ENCODE results near the gene JAKMIP1.

Gene JAKMIP1

GRCh38 chr4:5979981-5980380, 220.4 kb downstream of the JAKMIP1 start:
- no peak for DNase-seq

- no peak for DNase-seq
These were observed 223.4 kb downstream of the JAKMIP1 start for GRCh38 chr4:5976921-5977320.

GRCh38 chr4:5976431-5976830, 223.9 kb downstream of the JAKMIP1 start:
- DNase-seq, result no peak

Data from GF-D8 (cell line).